Measurements from ENCODE around the gene CSTPP1. TPM values are rescaled to one million over a fixed set of nuclear protein-coding genes. Genes with fewer than 3 reads are reported as not detected.
"Not testable (repeated sequence)": the region's sequence is repeated elsewhere in the genome, so short reads cannot be mapped to it uniquely, and the experiment has no call there.

Gene CSTPP1
- total RNA-seq, 1 experiment from 2014 or later = 20.7 TPM

GRCh38 chr11:47098223-47098622 is 161.7 kb downstream of the CSTPP1 start:
- not testable (repeated sequence) for DNase-seq (ENCODE audit: low read depth)

DNA sequence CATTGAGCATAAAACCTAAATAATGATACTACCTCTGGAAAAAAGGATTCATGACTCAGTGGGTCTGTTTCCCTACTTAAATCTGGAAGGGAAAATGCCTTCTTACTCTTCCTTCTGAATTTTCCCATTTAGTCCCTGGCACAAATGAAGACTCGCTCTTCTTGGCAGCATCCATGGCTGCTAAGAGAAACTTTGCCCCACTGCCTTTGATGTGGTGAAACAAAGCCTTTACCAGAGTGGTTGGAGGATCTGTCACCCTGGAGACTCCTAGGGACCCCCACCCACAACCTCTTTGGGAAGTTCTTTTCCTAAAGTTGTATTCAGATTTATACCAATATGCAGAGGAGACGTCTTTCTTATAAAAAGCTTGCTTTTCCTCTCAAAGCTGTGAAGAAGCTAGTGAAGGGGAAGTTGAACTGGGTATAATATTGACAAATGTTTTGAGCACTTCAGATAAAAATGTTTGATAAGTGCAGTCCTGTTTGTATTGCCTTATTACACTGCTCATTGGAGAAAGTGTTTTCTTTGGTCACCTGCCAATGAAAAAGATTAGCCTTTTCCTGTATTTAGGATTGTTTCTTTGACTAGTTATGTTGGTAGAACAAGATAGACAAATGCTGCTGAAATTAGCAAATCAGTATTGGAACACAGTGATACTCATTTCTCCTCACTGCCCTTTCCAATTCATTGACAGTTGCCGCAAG is 162.8 kb downstream of the CSTPP1 start:
- DNase-seq (ENCODE audit: low read depth) = peak; percentile 25

GRCh38 chr11:47099918-47100315 is 163.4 kb downstream of the CSTPP1 start:
- DNase-seq (ENCODE audit: low read depth) = no peak

- no peak for DNase-seq (ENCODE audit: low read depth)
Observed at GRCh38 chr11:47101406-47101805, 164.8 kb downstream of the CSTPP1 start.

GRCh38 chr11:47104261-47104950 is 167.8 kb downstream of the CSTPP1 start:
- DNase-seq (ENCODE audit: low read depth) = peak; percentile 49

DNA sequence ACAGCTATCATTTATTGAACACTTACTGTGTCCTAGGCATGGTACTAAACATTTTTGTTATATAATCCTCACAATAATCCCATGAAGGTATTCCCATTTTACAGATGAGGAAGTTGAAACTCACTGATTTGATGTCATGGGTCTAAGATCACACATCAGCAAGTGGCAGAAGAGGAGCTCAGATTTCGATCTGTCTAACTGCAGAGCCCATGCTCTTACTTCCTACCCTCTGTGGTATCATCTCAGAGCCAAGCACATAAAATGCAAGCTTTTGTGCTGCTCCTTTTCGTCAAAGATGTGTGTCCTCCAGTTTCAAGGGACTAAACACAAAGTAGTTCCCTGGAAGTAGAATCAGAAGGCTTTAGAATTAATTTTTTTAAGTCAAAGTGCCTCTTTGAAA is 169.0 kb downstream of the CSTPP1 start:
- no peak for DNase-seq (ENCODE audit: low read depth)

DNA sequence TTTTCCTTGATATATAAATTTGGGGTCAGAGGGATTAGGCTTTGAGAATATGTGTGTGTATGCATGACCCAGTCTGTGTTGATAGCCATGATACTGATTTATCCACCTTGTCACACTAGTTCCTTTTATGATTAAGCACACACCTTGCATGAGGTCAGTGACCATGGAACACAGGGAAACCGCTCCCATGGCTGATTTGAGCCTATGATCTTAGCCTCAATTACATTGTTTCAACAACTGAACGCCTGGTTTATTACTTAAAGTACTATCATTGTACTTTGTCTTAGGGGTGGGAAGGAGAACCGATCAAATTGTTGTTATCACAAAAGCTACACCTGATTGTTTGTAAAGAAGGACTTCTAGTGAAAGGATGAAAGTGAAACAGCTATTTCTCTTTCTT is 169.4 kb downstream of the CSTPP1 start:
- no peak for DNase-seq (ENCODE audit: low read depth)

GRCh38 chr11:47106798-47107411 is 170.3 kb downstream of the CSTPP1 start:
- DNase-seq (ENCODE audit: low read depth) = no peak

DNA sequence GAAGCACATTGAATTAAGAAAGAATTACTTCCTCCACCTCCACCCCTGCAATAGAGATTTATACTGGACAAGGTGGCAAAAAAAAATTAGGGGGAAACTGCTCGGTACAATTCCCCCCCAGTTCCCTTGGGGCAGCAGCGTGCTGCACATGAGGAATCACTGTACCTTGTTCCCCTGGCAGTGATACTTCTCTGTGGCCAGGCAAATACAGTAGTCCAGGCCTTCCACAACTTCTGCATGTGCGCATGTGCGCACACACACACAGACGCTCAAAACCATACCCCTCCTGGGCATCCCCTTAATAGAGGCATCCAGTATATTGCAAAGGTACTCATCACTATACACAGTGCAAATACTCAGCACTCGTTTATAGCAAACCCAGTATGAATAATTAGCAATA is 171.2 kb downstream of the CSTPP1 start:
- DNase-seq (ENCODE audit: low read depth) = no peak

DNA sequence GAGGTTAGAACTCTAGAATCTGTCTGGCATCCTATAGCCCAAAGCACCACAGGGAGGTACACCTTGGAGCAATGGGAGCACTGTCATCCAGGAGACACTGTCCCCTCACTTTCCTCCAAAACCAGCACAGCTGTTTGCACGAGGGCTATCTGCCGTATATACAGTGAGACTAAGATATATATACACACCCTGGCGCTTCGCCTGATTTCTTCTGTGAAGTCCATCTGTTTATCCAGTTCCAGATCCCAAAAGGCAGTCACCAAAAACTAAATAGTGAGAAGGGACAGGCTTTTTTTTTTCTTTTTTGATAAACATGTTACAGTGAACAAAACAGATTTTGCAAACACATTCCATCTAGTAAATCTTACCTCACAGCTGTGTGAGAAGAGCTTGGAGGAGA is 171.7 kb downstream of the CSTPP1 start:
- DNase-seq (ENCODE audit: low read depth) = no peak

DNA sequence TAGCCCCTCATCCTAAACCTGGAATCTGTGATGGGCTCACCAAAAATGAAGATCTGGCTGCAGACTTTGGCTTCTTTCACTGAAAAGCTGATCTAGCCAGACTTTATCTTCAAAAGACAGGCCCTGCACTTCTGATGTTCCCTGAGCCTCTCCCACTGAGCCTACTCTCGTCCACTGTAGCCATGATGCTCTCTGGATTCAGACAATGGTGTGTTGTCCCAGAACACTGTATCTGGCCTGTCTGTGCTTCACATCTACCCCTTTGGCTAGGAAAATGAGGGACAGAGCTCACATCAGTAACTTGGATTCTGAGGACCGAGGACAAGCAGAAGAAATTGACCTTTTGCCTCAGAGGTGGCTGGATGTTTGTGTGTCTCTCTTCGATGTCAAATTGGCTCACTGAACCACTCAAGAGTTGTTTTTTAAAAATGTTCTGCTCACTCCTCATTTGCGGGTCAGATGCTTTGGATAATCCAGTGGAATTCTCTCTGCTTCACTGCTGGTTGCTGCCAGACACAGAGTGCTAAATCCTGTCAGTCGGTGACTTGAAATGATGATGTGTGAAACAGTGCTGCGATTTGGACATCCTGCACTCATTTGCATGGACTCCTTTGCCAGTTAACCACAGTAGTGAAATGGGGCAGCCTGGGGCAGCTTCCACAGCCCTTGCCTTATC is 172.6 kb downstream of the CSTPP1 start:
- DNase-seq (ENCODE audit: low read depth) = no peak

GRCh38 chr11:47109727-47110246 is 173.2 kb downstream of the CSTPP1 start:
- no peak for DNase-seq (ENCODE audit: low read depth)

- DNase-seq (ENCODE audit: low read depth) = no peak
Observed at GRCh38 chr11:47111318-47111804, 174.8 kb downstream of the CSTPP1 start.

DNA sequence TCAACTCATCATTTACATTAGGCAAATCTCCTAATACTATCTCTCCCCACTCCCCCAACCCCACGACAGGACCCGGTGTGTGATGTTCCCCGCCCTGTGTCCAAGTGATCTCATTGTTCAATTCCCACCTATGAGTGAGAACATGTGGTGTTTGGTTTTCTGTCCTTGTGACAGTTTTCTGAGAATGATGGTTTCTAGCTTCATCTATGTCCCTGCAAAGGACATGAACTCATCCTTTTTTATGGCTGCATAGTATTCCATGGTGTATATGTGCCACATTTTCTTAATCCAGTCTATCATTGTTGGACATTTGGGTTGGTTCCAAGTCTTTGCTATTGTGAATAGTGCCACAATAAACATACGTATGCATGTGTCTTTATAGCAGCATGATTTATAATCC is 176.4 kb downstream of the CSTPP1 start:
- DNase-seq (ENCODE audit: low read depth) = not testable (repeated sequence)

- DNase-seq (ENCODE audit: low read depth) = not testable (repeated sequence)
Observed at GRCh38 chr11:47118958-47119688, 182.6 kb downstream of the CSTPP1 start.

- no peak for DNase-seq (ENCODE audit: low read depth)
Observed at GRCh38 chr11:47121056-47121455, 184.5 kb downstream of the CSTPP1 start.

DNA sequence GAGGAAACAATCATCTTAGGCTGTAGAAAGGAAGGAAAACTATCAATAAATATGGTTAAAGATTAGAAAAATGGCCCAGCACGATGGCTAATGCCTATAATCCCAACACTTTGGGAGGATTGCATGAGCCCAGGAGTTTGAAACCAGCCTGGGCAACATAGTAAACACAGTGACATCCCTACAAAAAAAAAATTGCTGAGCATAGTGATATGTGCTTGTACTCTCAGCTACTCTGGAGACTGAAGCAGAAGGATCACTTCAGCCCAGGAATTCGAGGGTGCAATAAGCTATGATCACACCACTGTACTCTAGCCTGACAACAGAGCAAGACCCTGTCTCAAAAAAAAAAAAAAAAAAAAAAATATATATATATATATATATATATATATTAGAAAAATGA is 185.2 kb downstream of the CSTPP1 start:
- DNase-seq (ENCODE audit: low read depth) = no peak

- DNase-seq (ENCODE audit: low read depth) = no peak
Observed at GRCh38 chr11:47123094-47123493, 186.5 kb downstream of the CSTPP1 start.

DNA sequence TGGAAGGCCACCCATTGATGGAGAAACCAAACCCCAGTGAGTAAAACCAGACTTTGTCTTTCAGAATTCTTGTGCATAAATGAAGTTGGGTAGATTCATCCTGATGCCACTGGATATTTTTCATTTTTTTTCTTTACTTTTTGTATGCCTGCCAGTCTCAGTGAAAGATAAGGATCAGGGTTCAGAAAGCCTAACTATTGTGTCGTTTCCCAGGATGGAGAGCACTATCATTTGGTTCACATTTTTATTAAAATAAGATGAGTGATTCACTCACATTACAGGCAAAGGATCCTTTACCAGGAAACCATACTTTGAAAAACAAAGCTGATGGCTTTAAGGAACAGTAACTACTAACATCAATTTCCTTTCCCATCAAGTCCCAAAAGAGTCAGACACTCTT is 188.1 kb downstream of the CSTPP1 start:
- no peak for DNase-seq (ENCODE audit: low read depth)

DNA sequence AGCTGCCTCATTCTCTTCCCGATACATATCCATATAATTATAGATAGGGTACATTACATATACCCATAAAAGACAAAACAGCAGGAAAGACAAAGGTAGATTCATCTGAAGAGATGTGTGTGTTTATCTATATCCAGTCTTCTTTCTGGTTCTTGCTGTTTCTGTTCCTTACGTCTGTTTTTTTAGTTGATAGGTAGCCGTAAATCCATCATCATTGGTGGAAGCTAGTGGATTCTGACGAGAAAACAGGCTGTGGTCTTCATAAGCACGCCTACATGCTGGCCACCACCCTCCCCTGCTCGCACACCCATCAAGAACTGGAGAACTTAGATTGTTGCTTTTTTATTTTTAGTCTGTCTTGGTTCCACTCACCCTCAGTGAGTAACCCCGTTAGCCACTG is 188.5 kb downstream of the CSTPP1 start:
- DNase-seq (ENCODE audit: low read depth) = no peak

DNA sequence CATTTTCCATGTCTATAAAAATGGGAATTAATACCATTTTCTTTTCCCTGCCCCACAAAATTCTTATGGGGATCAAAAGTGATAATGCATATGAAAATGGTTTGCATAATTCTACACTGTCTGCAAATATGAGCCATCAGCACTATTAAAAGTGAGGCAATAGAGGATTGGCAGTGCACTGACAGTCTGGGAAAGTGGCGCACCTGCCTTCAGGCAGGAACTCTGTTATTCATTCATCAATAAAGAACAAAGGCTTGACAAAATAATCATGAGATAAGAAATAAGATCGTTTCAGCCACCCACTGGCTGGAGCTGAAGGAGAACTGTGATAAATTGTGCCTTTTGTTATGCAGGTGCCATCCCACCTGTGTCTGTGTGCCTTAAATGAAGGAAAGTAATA is 190.7 kb downstream of the CSTPP1 start:
- no peak for DNase-seq (ENCODE audit: low read depth)
